ENCODE results near the gene VEPH1. TPM values are rescaled to one million over a fixed set of nuclear protein-coding genes. Genes with fewer than 3 reads are reported as not detected.

Gene VEPH1
- total RNA-seq, 2 donors from 2014 or later = 11.8 to 17.1 TPM

DNA sequence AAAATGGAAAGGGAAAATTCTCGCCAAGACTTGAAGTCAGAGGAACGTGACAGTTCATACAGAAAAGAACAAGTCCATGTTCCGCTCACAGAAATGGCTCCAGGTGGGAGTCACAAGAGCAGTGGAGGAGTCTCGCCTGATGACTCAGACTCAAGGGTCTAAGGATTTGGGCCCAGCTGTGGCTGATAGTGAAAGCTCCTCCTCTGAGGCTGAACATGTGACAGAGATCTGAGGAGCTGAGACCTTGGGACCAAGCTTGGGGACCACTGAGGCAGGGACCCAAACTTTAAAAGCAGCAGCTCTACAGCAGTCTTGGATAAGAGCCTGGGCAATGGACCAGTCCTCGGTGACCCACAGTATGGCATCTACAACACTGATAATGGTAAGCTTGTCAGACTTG lies 9.3 kb upstream of the VEPH1 start:
- no peak for DNase-seq
- Histone ChIP-seq H3K9me3 (ENCODE audit: control insufficient read depth, low read length) (no peaks in the 10 kb centered on the region), H3K36me3 (ENCODE audit: control insufficient read depth, insufficient read depth, low read length) (no peaks in the 10 kb centered on the region), H3K4me1 (ENCODE audit: control insufficient read depth, insufficient read depth, low read length) (no peaks in the 10 kb centered on the region), H3K27ac (ENCODE audit: low read depth, low read length) (no peak overlapping the region), H3K27me3 (ENCODE audit: control insufficient read depth, insufficient read depth, low read length, poor library complexity, severe bottlenecking) (no peaks in the 10 kb centered on the region), H3K4me3 (ENCODE audit: low read length) (no peak overlapping the region), H3K9ac (ENCODE audit: extremely low read depth, low read length, poor library complexity, severe bottlenecking) (no peak overlapping the region)
- TF ChIP-seq, protein P1, sequence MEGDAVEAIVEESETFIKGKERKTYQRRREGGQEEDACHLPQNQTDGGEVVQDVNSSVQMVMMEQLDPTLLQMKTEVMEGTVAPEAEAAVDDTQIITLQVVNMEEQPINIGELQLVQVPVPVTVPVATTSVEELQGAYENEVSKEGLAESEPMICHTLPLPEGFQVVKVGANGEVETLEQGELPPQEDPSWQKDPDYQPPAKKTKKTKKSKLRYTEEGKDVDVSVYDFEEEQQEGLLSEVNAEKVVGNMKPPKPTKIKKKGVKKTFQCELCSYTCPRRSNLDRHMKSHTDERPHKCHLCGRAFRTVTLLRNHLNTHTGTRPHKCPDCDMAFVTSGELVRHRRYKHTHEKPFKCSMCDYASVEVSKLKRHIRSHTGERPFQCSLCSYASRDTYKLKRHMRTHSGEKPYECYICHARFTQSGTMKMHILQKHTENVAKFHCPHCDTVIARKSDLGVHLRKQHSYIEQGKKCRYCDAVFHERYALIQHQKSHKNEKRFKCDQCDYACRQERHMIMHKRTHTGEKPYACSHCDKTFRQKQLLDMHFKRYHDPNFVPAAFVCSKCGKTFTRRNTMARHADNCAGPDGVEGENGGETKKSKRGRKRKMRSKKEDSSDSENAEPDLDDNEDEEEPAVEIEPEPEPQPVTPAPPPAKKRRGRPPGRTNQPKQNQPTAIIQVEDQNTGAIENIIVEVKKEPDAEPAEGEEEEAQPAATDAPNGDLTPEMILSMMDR (conservative IDR thresholded peaks at IDR 0.05) = no peak
- Mint-ChIP-seq H3K4me3 (no peak overlapping the region), H3K9me3 (no peaks in the 10 kb centered on the region), H3K27ac (no peak overlapping the region), H3K27me3 (ENCODE audit: insufficient read depth) (peaks cover 2% of the 10 kb centered on the region), H3K36me3 (ENCODE audit: low read depth) (no peaks in the 10 kb centered on the region), H3K4me1 (peaks cover 6% of the 10 kb centered on the region)
- 91 to 99% methylated on average over 5 of the region's 5 CpGs for WGBS, 2 experiments (ENCODE audit: insufficient coverage in 1 of 2, insufficient read length in 1 of 2)

DNA sequence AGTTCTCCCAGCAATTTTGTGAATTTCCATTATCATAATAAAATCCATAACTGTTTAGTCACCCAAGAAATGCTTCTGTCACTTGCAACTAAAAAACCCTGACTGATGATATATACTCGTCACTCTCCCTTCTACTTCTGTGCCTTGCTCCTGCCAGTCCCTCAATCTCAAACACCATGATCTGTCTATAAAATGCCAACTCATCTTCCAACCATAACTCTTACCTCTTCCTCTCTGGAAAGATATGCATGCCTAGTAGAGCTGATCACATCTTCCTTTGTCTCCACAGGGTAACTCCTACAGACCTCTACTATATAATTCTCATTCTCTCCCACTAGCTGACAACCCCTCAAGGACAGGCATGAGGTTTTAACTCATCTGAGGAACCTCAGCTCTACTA lies 5.2 kb upstream of the VEPH1 start:
- Histone ChIP-seq H3K27me3 (ENCODE audit: control insufficient read depth, insufficient read depth, low read length, poor library complexity, severe bottlenecking) (no peaks in the 10 kb centered on the region), H3K9ac (ENCODE audit: extremely low read depth, low read length, poor library complexity, severe bottlenecking) (no peak overlapping the region), H3K27ac (ENCODE audit: low read depth, low read length) (no peak overlapping the region), H3K36me3 (ENCODE audit: control insufficient read depth, insufficient read depth, low read length) (no peaks in the 10 kb centered on the region), H3K4me1 (ENCODE audit: control insufficient read depth, insufficient read depth, low read length) (no peaks in the 10 kb centered on the region), H3K4me3 (ENCODE audit: low read length) (no peak overlapping the region), H3K9me3 (ENCODE audit: control insufficient read depth, low read length) (no peaks in the 10 kb centered on the region)
- Mint-ChIP-seq H3K36me3 (ENCODE audit: low read depth) (no peaks in the 10 kb centered on the region), H3K4me1 (peaks cover 18% of the 10 kb centered on the region), H3K4me3 (no peak overlapping the region), H3K27me3 (ENCODE audit: insufficient read depth) (peaks cover 2% of the 10 kb centered on the region), H3K27ac (no peak overlapping the region), H3K9me3 (no peaks in the 10 kb centered on the region)
- TF ChIP-seq, protein P1 (conservative IDR thresholded peaks at IDR 0.05) = no peak
- 91 to 100% methylated on average over 1 of the region's 1 CpG for WGBS, 2 experiments (ENCODE audit: insufficient coverage in 1 of 2, insufficient read length in 1 of 2)
- DNase-seq = no peak

DNA sequence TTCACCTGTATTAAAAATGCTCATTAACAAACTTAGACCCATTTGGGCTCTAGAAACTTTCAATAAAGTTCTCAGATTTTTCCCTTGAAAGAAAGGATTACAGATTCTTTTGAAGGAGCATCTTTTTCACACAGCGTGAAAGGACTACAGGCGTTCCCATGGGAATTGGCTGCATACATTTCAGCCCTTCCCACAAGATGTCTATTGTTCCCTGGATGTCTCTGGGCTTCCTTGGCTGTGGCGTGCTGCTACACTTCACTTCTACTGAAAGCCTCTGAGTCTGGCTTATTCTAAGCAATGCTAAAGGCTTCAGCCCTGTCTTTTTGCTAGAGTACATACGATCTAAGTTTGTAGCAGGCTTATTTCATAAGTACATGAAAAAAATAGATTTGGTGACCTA lies 1.4 kb downstream of the VEPH1 start:
- peak; percentile 59 for DNase-seq
- H3K4me3 ChIP-seq (ENCODE audit: low read length) = no peak overlapping the region
- no peak overlapping the region for H3K27ac Mint-ChIP-seq

More for the DNA sequence above, 1.4 kb downstream of the VEPH1 start:
- WGBS, 2 experiments (ENCODE audit: insufficient coverage in 1 of 2, insufficient read length in 1 of 2) = 70 to 100% methylated on average over 1 to 4 of the region's 4 CpGs
- Mint-ChIP-seq H3K4me3 (no peak overlapping the region), H3K27me3 (ENCODE audit: insufficient read depth) (peaks cover 2% of the 10 kb centered on the region), H3K4me1 (peaks cover 56% of the 10 kb centered on the region), H3K9me3 (no peaks in the 10 kb centered on the region), H3K36me3 (ENCODE audit: low read depth) (no peaks in the 10 kb centered on the region)
- H3K4me1 ChIP-seq (ENCODE audit: control insufficient read depth, insufficient read depth, low read length) = peaks cover 20% of the 10 kb centered on the region
- H3K36me3 ChIP-seq (ENCODE audit: control insufficient read depth, insufficient read depth, low read length) = no peaks in the 10 kb centered on the region
- H3K9ac ChIP-seq (ENCODE audit: extremely low read depth, low read length, poor library complexity, severe bottlenecking) = no peak overlapping the region
- H3K9me3 ChIP-seq (ENCODE audit: control insufficient read depth, low read length) = no peaks in the 10 kb centered on the region
- TF ChIP-seq, protein P1 (conservative IDR thresholded peaks at IDR 0.05) = no peak
- H3K27ac ChIP-seq (ENCODE audit: low read depth, low read length) = peak overlapping the region; percentile 75
- H3K27me3 ChIP-seq (ENCODE audit: control insufficient read depth, insufficient read depth, low read length, poor library complexity, severe bottlenecking) = no peaks in the 10 kb centered on the region
